Ishikawa (cell line): ENCODE data around the gene NR2F1.

Experiments
- CEBPB ChIP-seq: IDR thresholded peaks from 2 replicates; pipeline ENCODE4 v1.6.1; 2012
- CREB1 ChIP-seq: IDR thresholded peaks from 2 replicates; pipeline ENCODE4 v1.6.1; 2012; ENCODE audit warnings: low read depth
- EGR1 ChIP-seq: IDR thresholded peaks from 2 replicates; pipeline ENCODE4 v1.6.1; 2012
- EP300 ChIP-seq: IDR thresholded peaks from 2 replicates; pipeline ENCODE4 v1.6.1; 2012; ENCODE audit warnings: borderline replicate concordance
- FOXM1 ChIP-seq: IDR thresholded peaks from 2 replicates; pipeline ENCODE4 v1.6.1; 2012; ENCODE audit warnings: low read depth, borderline replicate concordance
- MAX ChIP-seq: IDR thresholded peaks from 2 replicates; pipeline ENCODE4 v1.6.1; 2012
- NFIC ChIP-seq: IDR thresholded peaks from 2 replicates; pipeline ENCODE4 v1.6.1; 2012
- RAD21 ChIP-seq: IDR thresholded peaks from 2 replicates; pipeline ENCODE4 v1.6.1; 2012; ENCODE audit warnings: low read depth
- TAF1 ChIP-seq: IDR thresholded peaks from 2 replicates; pipeline ENCODE4 v1.6.1; 2012; ENCODE audit warnings: low read depth, mild to moderate bottlenecking
- TCF12 ChIP-seq: IDR thresholded peaks from 2 replicates; pipeline ENCODE4 v1.6.1; 2012; ENCODE audit warnings: low read depth
- TEAD4 ChIP-seq: IDR thresholded peaks from 2 replicates; pipeline ENCODE4 v1.6.1; 2012
- YY1 ChIP-seq: IDR thresholded peaks from 2 replicates; pipeline ENCODE4 v1.6.1; 2012; ENCODE audit warnings: low read depth
- ZBTB7A ChIP-seq: IDR thresholded peaks from 2 replicates; pipeline ENCODE4 v1.6.1; 2012; ENCODE audit warnings: low read depth
- TF ChIP-seq, protein P1 (sequence below): IDR thresholded peaks from 2 replicates; pipeline ENCODE4 v1.6.1; 2012; ENCODE audit warnings: low read depth, mild to moderate bottlenecking
- TF ChIP-seq, protein P2 (sequence below): IDR thresholded peaks from 2 replicates; pipeline ENCODE4 v1.6.1; 2012

NR2F1 gene

GRCh38 chr5:93572608-93573353 lies 10.2 kb upstream of the NR2F1 start:
- TF ChIP-seq CEBPB (no peak), EGR1 (no peak), TCF12 (no peak), NFIC (no peak), CREB1 (no peak), MAX (no peak), TEAD4 (no peak), YY1 (no peak), TAF1 (no peak), EP300 (no peak), RAD21 (no peak)
- TF ChIP-seq, protein P1, sequence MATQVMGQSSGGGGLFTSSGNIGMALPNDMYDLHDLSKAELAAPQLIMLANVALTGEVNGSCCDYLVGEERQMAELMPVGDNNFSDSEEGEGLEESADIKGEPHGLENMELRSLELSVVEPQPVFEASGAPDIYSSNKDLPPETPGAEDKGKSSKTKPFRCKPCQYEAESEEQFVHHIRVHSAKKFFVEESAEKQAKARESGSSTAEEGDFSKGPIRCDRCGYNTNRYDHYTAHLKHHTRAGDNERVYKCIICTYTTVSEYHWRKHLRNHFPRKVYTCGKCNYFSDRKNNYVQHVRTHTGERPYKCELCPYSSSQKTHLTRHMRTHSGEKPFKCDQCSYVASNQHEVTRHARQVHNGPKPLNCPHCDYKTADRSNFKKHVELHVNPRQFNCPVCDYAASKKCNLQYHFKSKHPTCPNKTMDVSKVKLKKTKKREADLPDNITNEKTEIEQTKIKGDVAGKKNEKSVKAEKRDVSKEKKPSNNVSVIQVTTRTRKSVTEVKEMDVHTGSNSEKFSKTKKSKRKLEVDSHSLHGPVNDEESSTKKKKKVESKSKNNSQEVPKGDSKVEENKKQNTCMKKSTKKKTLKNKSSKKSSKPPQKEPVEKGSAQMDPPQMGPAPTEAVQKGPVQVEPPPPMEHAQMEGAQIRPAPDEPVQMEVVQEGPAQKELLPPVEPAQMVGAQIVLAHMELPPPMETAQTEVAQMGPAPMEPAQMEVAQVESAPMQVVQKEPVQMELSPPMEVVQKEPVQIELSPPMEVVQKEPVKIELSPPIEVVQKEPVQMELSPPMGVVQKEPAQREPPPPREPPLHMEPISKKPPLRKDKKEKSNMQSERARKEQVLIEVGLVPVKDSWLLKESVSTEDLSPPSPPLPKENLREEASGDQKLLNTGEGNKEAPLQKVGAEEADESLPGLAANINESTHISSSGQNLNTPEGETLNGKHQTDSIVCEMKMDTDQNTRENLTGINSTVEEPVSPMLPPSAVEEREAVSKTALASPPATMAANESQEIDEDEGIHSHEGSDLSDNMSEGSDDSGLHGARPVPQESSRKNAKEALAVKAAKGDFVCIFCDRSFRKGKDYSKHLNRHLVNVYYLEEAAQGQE: no peak
- TF ChIP-seq, protein P2, sequence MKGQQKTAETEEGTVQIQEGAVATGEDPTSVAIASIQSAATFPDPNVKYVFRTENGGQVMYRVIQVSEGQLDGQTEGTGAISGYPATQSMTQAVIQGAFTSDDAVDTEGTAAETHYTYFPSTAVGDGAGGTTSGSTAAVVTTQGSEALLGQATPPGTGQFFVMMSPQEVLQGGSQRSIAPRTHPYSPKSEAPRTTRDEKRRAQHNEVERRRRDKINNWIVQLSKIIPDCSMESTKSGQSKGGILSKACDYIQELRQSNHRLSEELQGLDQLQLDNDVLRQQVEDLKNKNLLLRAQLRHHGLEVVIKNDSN: no peak

DNA sequence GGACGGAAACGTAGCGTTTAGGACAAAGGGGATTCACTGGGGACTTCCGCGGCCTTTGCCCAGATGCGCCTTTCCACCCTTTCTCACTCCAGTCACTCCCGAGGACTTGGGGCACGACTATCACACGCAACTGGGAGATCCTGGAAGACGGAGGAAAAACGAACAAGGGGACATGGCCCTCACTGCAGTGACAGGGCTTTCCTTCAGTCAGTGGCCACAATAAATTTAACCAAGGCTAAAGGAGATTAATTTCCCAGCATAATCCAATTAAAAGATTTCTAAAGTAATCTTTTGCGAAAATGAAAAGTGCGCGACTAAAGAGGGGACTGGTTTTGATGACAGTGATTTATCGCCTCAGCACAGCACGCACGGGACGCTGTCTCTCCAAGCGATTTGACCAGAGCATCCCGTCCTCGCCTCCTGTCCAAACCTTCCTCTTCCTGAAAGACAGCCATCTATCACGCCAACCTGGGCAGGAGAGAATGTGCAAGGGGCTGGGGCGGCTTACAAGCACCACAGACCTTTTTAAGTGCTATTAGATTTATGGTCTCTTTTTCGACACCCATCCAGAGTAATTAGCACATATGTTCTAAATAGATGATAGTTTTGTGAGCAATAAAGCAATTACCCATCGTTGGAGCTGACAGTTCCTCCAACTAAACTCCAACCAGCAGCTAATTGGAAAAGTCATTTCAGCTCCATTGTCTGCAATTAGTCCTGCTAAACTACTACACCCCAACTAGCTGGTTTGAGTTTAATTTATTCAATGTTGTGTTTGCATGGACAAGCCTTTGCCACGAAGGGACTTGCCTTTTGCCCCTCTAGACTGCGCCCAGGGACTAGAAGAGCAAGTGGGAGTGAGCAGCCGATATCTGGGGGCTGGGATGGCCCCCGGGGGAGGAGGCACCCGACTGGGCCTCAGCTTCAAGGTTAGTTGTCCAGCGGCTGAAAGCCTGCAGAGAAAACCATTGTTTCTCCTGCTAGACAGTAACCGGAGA lies 9.4 kb upstream of the NR2F1 start:
- TF ChIP-seq NFIC (no peak), FOXM1 (no peak), CREB1 (no peak), TEAD4 (no peak), RAD21 (no peak), TCF12 (no peak), TAF1 (no peak), EP300 (no peak), CEBPB (no peak), ZBTB7A (no peak), YY1 (no peak)
- TF ChIP-seq, protein P2: no peak
- TF ChIP-seq, protein P1: no peak

- TF ChIP-seq TAF1 (no peak), TEAD4 (no peak), EGR1 (no peak), RAD21 (no peak), NFIC (no peak), YY1 (no peak), TCF12 (no peak)
- TF ChIP-seq, protein P2: no peak
Measured at GRCh38 chr5:93574491-93575305, 8.3 kb upstream of the NR2F1 start.

DNA sequence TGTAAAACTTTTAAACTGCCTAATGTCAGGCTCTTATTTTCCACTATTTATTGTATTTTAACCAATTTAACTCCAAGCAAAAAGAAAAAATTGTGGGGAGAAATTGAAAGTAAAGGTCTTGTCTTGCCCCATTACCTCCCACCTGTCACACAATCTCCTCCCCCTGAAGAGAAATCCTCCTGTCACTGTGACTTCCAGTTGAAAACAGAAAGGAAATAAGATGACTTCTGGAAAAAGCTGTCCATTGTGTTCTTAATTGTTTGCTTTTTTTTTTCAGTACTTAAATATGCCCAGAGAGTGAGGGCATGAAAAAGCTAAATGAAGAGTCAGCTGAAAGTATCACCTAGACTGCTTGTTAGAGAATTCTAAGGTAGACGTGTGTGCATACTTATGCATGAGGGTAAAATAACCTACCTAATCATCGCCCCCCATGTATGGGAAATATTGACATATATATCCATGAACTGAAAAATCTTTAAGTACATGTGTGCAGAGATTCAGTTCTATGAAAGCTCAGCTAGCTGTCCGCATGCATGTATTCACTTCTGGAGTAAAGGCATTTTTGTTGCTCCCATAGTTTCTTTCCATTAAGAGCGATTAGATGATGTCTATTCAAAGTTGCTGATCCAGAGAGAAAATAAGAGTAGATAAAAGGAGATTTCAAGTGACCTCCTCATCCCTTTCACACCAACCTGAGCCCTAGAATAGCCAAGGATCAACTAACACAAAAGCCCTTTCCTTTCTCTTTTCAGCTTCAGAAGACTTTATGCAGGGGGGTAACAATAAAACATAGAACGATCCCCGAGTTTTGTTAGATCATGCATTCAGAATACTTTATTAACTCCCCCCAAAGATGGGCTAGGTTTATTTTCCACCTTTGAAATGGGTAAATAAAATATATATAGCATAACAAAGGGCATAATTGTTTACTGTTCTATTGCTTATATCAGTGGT lies 7.3 kb upstream of the NR2F1 start:
- TF ChIP-seq NFIC (no peak), RAD21 (no peak), TCF12 (no peak), ZBTB7A (no peak), CEBPB (no peak), CREB1 (no peak), TAF1 (no peak), TEAD4 (no peak), EGR1 (no peak), MAX (no peak), FOXM1 (no peak), YY1 (no peak)
- TF ChIP-seq, protein P2: no peak
- TF ChIP-seq, protein P1: no peak
